ENCODE results near the gene SRRT.
"Not testable (repeated sequence)": the region's sequence is repeated elsewhere in the genome, so short reads cannot be mapped to it uniquely, and the experiment has no call there.

The SRRT gene

DNA sequence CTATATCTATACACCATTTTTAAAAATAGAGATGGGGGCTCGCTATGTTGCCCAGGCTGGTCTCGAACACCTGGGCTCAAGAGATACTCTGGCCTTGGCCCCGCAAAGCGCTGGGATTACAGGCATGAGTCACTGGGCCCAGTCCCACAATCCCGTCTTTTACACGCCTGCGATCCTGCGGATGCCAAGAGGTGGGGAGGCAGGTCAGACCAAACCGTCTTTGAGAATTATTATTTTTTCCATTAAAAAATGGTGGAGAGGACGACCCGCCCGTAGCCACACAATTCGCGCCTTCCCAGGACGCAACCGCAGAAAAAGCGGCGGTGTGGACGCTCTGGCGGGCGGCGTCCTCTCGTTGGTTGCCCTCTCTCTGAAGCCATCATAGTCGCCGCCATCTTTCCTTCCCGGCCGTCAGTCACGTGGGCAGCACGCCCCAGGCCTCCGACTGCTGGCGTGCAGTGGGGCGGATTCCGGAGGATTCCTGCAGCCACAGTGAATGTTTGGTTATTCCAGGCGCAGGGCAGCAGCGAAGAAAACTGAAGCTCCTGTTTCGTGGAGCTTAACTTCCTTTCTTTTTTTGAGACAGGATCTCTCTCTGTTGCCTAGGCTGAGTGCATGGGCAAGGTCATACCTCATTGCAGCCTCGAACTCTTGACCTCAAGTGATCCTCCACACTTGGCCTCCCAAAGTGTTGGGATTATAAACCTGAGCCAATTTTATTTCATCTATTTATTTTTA is 37.6 kb upstream of the SRRT start:
- ATAC-seq (replicated peaks; ENCODE audit: extremely low read depth, poor library complexity, severe bottlenecking) = peak; percentile 73
- H3K27ac Mint-ChIP-seq (ENCODE audit: low read depth) = no peak overlapping the region
- peaks cover 1% of the 10 kb centered on the region for H3K36me3 Mint-ChIP-seq (ENCODE audit: insufficient read depth)
- no peaks in the 10 kb centered on the region for H3K9me3 Mint-ChIP-seq
- no peaks in the 10 kb centered on the region for H3K27me3 Mint-ChIP-seq
- H3K4me3 Mint-ChIP-seq = peak overlapping the region; percentile 73
- H3K4me1 Mint-ChIP-seq = peaks cover 5% of the 10 kb centered on the region
- peak; percentile 32 to 37 for DNase-seq (ENCODE audit: low spot score in 2 of 2)

DNA sequence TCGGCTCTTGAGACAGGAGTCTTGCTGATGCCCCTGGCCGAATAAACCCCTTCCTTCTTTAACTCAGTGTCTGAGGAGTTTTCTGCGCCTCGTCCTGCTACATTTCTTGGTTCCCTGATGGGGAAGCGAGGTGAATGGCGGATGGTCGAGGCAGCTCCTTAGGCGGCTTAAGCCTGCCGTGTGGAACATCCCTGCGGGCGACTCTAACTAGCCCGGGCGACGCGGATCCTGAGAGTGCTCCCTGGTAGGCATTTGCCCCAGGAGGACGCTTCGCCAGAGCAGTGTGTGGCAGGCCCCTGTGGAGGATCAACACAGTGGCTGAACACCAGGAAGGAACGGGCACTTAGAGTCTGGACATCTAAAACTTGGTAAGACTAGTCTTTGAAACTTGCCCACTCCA is 35.5 kb upstream of the SRRT start:
- H3K4me1 Mint-ChIP-seq = peaks cover 5% of the 10 kb centered on the region
- H3K9me3 Mint-ChIP-seq = no peaks in the 10 kb centered on the region
- no peak for DNase-seq (ENCODE audit: low spot score in 2 of 2)
- H3K36me3 Mint-ChIP-seq (ENCODE audit: insufficient read depth) = peaks cover 1% of the 10 kb centered on the region
- no peak for ATAC-seq (replicated peaks; ENCODE audit: extremely low read depth, poor library complexity, severe bottlenecking)
- H3K27ac Mint-ChIP-seq (ENCODE audit: low read depth) = no peak overlapping the region
- H3K4me3 Mint-ChIP-seq = no peak overlapping the region
- H3K27me3 Mint-ChIP-seq = no peaks in the 10 kb centered on the region

DNA sequence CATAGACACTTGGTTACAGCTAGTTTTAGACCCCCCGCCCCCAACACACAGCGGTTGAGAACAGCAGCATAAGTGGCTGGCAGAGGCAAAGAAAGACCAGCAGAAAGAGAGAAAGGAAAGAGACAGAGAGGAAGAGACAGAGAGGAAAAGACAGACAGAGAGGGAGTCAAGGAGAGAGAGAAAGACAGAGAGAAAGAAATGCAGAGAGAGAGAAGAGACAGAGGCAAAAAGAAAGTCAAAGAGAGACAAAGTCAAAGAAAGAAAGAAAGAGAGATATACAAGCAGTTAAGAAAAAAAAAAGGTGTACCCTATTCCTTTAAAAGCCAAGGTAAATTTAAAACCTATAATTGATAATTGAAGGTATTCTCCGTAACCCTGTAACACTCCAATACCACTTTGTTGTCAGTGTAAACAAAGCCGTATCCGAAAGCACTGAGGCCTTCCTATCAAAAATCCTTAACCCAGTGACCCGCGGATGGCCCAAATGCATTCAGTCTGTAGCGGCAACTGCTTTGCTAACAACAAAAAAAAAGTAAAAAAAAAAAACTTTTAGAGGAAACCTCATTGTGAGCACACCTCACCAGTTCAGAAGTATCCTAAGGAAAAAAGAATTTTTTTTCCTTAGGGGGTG is 34.3 kb upstream of the SRRT start:
- ATAC-seq (replicated peaks; ENCODE audit: extremely low read depth, poor library complexity, severe bottlenecking) (no peak), DNase-seq (ENCODE audit: low spot score in 2 of 2) (no peak)
- H3K27ac Mint-ChIP-seq (ENCODE audit: low read depth) = no peak overlapping the region
- no peaks in the 10 kb centered on the region for H3K9me3 Mint-ChIP-seq
- H3K27me3 Mint-ChIP-seq = no peaks in the 10 kb centered on the region
- peaks cover 5% of the 10 kb centered on the region for H3K4me1 Mint-ChIP-seq
- no peak overlapping the region for H3K4me3 Mint-ChIP-seq
- H3K36me3 Mint-ChIP-seq (ENCODE audit: insufficient read depth) = peaks cover 1% of the 10 kb centered on the region

DNA sequence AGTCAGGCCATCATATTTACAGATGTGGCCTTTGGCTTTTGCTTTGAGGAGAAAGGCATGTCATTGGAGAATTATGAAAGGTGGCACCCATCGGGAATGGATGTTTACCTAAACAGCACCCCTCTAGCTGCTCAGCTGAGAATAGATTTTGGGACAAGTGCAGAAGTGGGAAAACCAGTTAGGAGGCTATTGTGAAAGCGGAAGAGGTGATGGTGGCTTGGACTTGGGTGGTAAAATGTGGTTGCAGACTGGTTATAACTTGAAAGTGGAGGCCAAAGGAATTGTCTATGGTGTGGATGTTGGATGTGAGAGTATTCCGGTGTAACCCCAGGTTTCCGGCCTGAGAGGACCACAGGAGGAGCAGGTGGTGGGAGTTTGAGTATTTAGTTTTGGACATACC is 27.5 kb upstream of the SRRT start:
- Mint-ChIP-seq H3K36me3 (ENCODE audit: insufficient read depth) (peaks cover 3% of the 10 kb centered on the region), H3K4me3 (no peak overlapping the region), H3K27me3 (no peaks in the 10 kb centered on the region), H3K4me1 (peaks cover 8% of the 10 kb centered on the region), H3K9me3 (no peaks in the 10 kb centered on the region), H3K27ac (ENCODE audit: low read depth) (no peak overlapping the region)
- ATAC-seq (replicated peaks; ENCODE audit: extremely low read depth, poor library complexity, severe bottlenecking) = no peak
- no peak for DNase-seq (ENCODE audit: low spot score in 2 of 2)

DNA sequence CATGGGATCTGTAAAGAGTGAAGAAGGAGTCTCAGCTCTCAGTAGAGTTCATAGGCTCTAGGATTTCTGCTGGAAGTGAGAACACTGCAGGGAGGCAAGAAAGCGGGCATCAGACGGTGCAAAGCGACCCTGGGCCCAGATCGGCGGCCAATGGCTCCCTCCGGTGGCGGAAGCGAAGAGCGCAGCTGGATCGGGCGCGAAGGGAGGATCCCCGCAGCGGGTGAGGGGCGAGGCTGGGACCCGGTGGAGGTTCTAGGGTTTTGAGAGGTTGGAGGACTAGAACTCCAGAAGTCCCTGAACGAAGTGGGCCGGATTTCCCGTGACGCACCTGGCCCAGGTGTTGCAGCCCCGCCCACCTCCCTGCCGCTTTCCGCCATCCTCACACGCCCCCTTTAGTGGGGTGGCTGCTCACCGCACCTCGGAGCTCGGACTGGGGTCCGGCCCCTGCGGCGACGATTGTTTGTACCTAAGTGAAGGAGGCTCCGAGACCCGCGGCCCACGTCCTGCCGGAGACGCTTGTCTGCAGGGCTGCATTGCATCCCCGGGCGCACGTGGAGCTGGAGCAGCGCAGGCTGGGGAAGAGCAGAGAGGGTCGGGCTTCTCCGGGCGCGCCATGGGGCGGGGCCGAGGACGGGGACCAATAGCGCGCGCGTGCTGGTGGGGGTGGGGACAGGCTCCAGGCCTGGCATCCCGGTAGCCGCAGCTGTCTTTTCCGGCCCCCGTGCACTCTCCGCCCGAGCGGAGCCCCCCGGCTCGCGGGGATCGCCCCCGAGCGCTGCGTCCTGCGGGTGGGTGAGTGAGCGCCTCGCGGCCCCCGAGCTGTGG is 22.6 kb upstream of the SRRT start, which contains the start of gene SLC12A9:
SLC12A9 (plus strand) TSS at position 666 of the 825 bp plus-strand sequence. CDS start 1,485 bp downstream, outside the sequence.
- Mint-ChIP-seq H3K27me3 (no peaks in the 10 kb centered on the region), H3K9me3 (no peaks in the 10 kb centered on the region), H3K4me1 (peaks cover 34% of the 10 kb centered on the region), H3K4me3 (peak within 1 kb of the TSS; percentile 87), H3K27ac (ENCODE audit: low read depth) (peak within 1 kb of the TSS; percentile 85), H3K36me3 (ENCODE audit: insufficient read depth) (peaks cover 10% of the 10 kb centered on the region)
- ATAC-seq (replicated peaks; ENCODE audit: extremely low read depth, poor library complexity, severe bottlenecking) = peak; percentile 93
- peak; percentile 69 to 70 for DNase-seq (ENCODE audit: low spot score in 2 of 2)

DNA sequence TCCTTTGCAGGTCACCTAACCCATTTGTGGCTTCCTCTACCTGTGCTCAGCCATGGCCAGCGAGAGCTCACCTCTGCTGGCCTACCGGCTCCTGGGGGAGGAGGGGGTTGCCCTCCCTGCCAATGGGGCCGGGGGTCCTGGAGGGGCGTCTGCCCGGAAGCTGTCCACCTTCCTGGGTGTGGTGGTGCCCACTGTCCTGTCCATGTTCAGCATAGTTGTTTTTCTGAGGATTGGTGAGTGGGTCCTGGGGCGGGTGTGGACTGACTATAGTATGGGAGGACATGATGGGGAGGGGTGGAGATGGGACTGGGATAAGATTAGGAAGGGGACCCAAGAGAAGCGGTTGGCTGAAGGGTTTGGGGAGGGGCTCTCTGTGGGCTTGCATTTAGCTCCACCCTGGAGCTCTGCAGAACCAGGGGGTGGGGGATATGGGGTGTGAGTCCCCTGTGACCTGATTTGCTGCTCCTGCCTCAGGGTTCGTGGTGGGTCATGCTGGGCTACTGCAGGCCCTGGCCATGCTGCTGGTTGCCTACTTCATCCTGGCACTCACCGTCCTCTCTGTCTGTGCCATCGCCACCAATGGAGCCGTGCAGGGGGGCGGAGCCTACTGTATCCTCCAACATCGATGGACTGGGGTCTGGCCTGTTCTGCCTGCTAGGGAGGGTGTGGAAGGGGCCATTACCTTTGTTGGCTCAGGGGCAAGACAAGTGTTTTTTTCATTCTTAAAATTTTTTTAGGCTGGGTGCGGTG is 20.6 kb upstream of the SRRT start:
- Mint-ChIP-seq H3K27me3 (no peaks in the 10 kb centered on the region), H3K4me1 (peaks cover 36% of the 10 kb centered on the region), H3K36me3 (ENCODE audit: insufficient read depth) (peaks cover 14% of the 10 kb centered on the region), H3K4me3 (peak overlapping the region; percentile 87), H3K27ac (ENCODE audit: low read depth) (no peak overlapping the region), H3K9me3 (no peaks in the 10 kb centered on the region)
- ATAC-seq (replicated peaks; ENCODE audit: extremely low read depth, poor library complexity, severe bottlenecking) (no peak), DNase-seq (ENCODE audit: low spot score in 2 of 2) (no peak)

DNA sequence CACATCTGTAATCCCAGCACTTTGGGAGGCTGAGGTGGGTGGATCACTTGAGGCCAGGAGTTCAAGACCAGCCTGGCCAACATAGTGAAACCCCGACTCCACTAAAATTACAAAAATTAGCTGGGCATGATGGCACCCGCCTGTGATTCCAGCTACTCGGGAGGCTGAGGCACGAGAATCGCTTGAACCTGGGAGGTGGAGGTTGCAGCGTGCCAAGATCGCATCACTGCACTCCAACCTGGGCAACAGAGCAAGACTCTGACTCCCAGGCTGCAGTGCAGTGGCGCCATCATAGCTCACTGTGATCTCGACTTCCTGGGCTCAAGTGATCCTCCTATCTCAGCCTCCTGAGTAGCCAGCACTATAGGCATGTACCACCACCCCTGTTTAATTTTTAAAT is 20.0 kb upstream of the SRRT start:
- Mint-ChIP-seq H3K4me1 (peaks cover 36% of the 10 kb centered on the region), H3K36me3 (ENCODE audit: insufficient read depth) (peaks cover 17% of the 10 kb centered on the region)
- ATAC-seq (replicated peaks; ENCODE audit: extremely low read depth, poor library complexity, severe bottlenecking); H3K27ac Mint-ChIP-seq (ENCODE audit: low read depth); H3K4me3 Mint-ChIP-seq; H3K9me3 Mint-ChIP-seq; H3K27me3 Mint-ChIP-seq; DNase-seq (ENCODE audit: low spot score in 2 of 2): not testable (repeated sequence)

DNA sequence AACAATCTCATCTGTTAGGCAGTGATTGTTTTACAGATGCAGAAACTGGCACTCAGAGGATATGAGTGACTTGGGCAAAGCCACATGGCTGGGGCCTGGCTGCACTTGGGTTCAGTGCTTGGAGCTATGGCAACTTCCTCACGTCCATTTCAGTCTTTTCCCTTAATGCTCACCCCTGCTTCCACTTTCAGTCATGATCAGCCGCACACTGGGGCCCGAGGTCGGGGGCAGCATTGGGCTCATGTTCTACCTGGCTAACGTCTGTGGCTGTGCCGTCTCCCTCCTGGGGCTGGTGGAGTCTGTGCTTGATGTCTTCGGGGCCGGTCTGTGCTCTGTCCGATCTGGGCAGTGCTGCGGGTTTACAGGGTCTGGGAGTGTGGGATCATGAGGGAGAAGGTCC is 19.4 kb upstream of the SRRT start:
- H3K9me3 Mint-ChIP-seq = no peaks in the 10 kb centered on the region
- H3K4me1 Mint-ChIP-seq = peaks cover 36% of the 10 kb centered on the region
- DNase-seq (ENCODE audit: low spot score in 2 of 2) (no peak), ATAC-seq (replicated peaks; ENCODE audit: extremely low read depth, poor library complexity, severe bottlenecking) (no peak)
- H3K27ac Mint-ChIP-seq (ENCODE audit: low read depth) = no peak overlapping the region
- peaks cover 19% of the 10 kb centered on the region for H3K36me3 Mint-ChIP-seq (ENCODE audit: insufficient read depth)
- H3K4me3 Mint-ChIP-seq = no peak overlapping the region
- H3K27me3 Mint-ChIP-seq = no peaks in the 10 kb centered on the region

DNA sequence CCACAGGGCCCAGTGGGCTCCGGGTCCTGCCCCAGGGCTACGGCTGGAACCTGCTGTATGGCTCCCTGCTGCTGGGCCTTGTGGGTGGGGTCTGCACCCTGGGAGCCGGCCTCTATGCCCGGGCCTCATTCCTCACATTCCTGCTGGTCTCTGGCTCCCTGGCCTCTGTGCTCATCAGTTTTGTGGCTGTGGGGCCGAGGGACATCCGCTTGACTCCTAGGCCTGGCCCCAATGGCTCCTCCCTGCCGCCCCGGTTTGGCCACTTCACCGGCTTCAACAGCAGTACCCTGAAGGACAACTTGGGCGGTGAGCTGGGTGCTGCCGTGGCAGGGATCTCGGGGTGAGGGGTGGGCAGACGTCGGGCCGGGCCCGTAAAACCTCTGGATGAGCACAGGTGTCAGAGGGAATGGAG is 18.0 kb upstream of the SRRT start:
- Mint-ChIP-seq H3K4me3 (no peak overlapping the region), H3K27ac (ENCODE audit: low read depth) (no peak overlapping the region), H3K4me1 (peaks cover 33% of the 10 kb centered on the region), H3K36me3 (ENCODE audit: insufficient read depth) (peaks cover 22% of the 10 kb centered on the region), H3K27me3 (no peaks in the 10 kb centered on the region), H3K9me3 (no peaks in the 10 kb centered on the region)
- no peak for DNase-seq (ENCODE audit: low spot score in 2 of 2)
- no peak for ATAC-seq (replicated peaks; ENCODE audit: extremely low read depth, poor library complexity, severe bottlenecking)

DNA sequence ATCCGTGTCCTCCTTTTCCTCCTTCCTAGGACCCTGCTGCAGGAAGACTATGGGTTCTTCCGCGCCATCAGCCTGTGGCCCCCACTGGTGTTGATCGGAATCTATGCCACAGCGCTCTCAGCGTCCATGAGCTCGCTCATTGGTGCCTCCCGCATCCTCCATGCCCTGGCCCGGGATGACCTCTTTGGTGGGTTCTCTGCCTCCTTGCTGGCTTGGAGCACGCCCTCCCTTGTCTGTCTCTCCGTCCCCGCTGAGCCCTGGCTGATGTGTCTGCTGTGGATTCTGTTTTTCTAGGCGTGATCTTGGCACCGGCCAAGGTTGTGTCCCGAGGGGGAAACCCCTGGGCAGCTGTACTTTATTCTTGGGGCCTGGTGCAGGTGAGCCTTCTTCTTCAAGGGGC is 15.0 kb upstream of the SRRT start:
- no peak for DNase-seq (ENCODE audit: low spot score in 2 of 2)
- no peaks in the 10 kb centered on the region for H3K27me3 Mint-ChIP-seq
- H3K27ac Mint-ChIP-seq (ENCODE audit: low read depth) = no peak overlapping the region
- H3K4me1 Mint-ChIP-seq = peaks cover 14% of the 10 kb centered on the region
- ATAC-seq (replicated peaks; ENCODE audit: extremely low read depth, poor library complexity, severe bottlenecking) = no peak
- peaks cover 41% of the 10 kb centered on the region for H3K36me3 Mint-ChIP-seq (ENCODE audit: insufficient read depth)
- H3K4me3 Mint-ChIP-seq = no peak overlapping the region
- H3K9me3 Mint-ChIP-seq = no peaks in the 10 kb centered on the region

DNA sequence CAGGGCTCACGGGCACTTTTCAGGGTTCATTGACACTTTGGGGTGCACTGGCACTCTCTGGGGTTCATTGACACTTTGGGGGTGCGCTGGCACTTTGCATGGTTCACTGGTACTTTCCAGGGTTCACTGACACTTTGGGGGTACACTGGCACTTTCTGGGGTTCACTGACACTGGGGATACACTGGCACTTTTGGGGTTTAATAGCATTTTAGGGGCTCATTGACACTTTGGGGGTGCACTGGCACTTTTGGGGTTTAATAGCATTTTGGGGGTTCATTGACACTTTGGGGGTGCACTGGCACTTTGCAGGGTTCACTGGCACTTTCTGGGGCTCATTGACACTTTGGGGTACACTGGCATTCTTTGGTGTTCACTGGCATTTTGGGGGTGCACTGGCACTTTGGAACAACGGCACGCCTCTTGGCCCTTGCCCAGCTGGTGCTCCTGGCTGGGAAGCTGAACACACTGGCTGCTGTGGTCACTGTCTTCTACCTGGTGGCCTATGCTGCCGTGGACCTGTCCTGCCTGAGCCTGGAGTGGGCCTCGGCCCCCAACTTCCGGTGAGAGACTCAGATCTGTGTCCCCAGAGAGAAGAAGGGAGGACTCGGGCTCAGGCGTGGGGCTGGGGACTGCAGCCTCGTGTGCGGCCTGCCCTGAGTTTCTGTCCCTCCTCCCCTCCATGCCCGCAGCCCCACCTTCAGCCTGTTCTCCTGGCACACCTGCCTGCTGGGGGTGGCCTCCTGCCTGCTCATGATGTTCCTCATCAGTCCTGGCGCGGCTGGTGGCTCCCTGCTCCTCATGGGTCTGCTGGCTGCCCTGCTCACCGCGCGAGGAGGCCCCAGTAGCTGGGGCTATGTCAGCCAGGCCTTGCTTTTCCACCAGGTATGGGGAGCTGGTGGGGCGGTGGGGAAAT is 13.9 kb upstream of the SRRT start:
- H3K27ac Mint-ChIP-seq (ENCODE audit: low read depth) = no peak overlapping the region
- peaks cover 6% of the 10 kb centered on the region for H3K4me1 Mint-ChIP-seq
- H3K9me3 Mint-ChIP-seq = no peaks in the 10 kb centered on the region
- no peak overlapping the region for H3K4me3 Mint-ChIP-seq
- no peak for DNase-seq (ENCODE audit: low spot score in 2 of 2)
- no peaks in the 10 kb centered on the region for H3K27me3 Mint-ChIP-seq
- peaks cover 44% of the 10 kb centered on the region for H3K36me3 Mint-ChIP-seq (ENCODE audit: insufficient read depth)
- ATAC-seq (replicated peaks; ENCODE audit: extremely low read depth, poor library complexity, severe bottlenecking) = no peak
